WTC11 (cell line): ENCODE measurements around the gene RAB22A.

Source experiments
- AFF4 ChIP-seq: sonication (generic); formaldehyde crosslinking; IDR thresholded peaks from 2 replicates; pipeline ENCODE4 v1.8.1; 2023; ENCODE audit warnings: mild to moderate bottlenecking, missing genetic modification reagents, borderline replicate concordance
- CBFB ChIP-seq: sonication (generic); formaldehyde crosslinking; IDR thresholded peaks from 2 replicates; pipeline ENCODE4 v1.8.1; 2022; ENCODE audit warnings: mild to moderate bottlenecking, low read depth, missing genetic modification reagents
- CTCF ChIP-seq: fragments of 200-600 bp; IDR thresholded peaks from 2 replicates; pipeline ENCODE4 v1.8.0; 2022; ENCODE audit warnings: antibody characterized with exemption
- FOXP1 ChIP-seq: sonication (generic); formaldehyde crosslinking; IDR thresholded peaks from 2 replicates; pipeline ENCODE4 v1.8.0; 2022; ENCODE audit warnings: missing genetic modification reagents, mild to moderate bottlenecking, moderate library complexity, borderline replicate concordance
- HMGA2 ChIP-seq: fragments of 250-450 bp; sonication (Bioruptor Pico); IDR thresholded peaks from 2 replicates; pipeline ENCODE4 v1.4.0; 2021; ENCODE audit warnings: mild to moderate bottlenecking, moderate library complexity
- IRF2 ChIP-seq: sonication (generic); formaldehyde crosslinking; IDR thresholded peaks from 2 replicates; pipeline ENCODE4 v1.8.0; 2022; ENCODE audit warnings: low read depth, missing genetic modification reagents, borderline replicate concordance
- MXD4 ChIP-seq: fragments of 250-450 bp; sonication (Bioruptor Pico); IDR thresholded peaks from 2 replicates; pipeline ENCODE4 v1.8.0; 2021; ENCODE audit warnings: mild to moderate bottlenecking, moderate library complexity, borderline replicate concordance
- NR2C2 ChIP-seq: sonication (generic); formaldehyde crosslinking; IDR thresholded peaks from 2 replicates; pipeline ENCODE4 v1.8.0; 2022; ENCODE audit warnings: mild to moderate bottlenecking, missing genetic modification reagents
- SP1 ChIP-seq: sonication (generic); formaldehyde crosslinking; conservative IDR thresholded peaks from 2 replicates; pipeline ENCODE4 v1.8.1; 2022; ENCODE audit warnings: missing genetic modification reagents
- ZNF423 ChIP-seq: fragments of 250-450 bp; sonication (Bioruptor Pico); IDR thresholded peaks from 2 replicates; pipeline ENCODE4 v2.1.2; 2022; ENCODE audit warnings: mild to moderate bottlenecking, moderate library complexity
- TF ChIP-seq, protein P1 (sequence below): sonication (generic); formaldehyde crosslinking; IDR thresholded peaks from 2 replicates; pipeline ENCODE4 v1.8.1; 2023; ENCODE audit warnings: mild to moderate bottlenecking, missing genetic modification reagents, moderate library complexity
- TF ChIP-seq, protein P2 (sequence below): sonication (generic); formaldehyde crosslinking; conservative IDR thresholded peaks from 2 replicates; pipeline ENCODE4 v1.8.1; 2022; ENCODE audit warnings: mild to moderate bottlenecking, missing genetic modification reagents

DNA sequence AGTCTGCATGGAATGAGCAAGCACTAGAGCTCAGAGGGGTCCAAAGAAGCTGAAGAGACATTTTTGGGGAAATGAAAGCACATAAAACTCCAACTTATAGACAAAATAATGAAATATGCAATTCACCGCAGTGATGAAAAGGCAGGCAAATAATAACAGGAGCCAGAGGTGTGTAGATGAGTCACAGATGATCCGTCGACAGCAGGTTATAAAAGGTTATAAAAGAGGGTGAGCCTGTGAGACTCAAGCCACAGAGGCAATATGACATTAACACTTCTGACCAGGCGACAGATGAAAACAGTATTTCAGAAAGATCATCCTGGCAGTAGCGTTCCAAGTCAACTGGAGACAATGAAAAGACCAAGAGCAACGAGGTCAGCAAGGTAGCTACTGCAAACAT, 45.2 kb upstream of the RAB22A start:
- no peak for TF ChIP-seq CTCF
- no peak for TF ChIP-seq MXD4 (CRISPR knock-in tag)
- no peak for TF ChIP-seq AFF4
- TF ChIP-seq, protein P1, sequence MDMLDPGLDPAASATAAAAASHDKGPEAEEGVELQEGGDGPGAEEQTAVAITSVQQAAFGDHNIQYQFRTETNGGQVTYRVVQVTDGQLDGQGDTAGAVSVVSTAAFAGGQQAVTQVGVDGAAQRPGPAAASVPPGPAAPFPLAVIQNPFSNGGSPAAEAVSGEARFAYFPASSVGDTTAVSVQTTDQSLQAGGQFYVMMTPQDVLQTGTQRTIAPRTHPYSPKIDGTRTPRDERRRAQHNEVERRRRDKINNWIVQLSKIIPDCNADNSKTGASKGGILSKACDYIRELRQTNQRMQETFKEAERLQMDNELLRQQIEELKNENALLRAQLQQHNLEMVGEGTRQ = no peak
- no peak for TF ChIP-seq NR2C2 (CRISPR knock-in tag)
- TF ChIP-seq IRF2 = no peak
- TF ChIP-seq ZNF423 = no peak
- TF ChIP-seq, protein P2, sequence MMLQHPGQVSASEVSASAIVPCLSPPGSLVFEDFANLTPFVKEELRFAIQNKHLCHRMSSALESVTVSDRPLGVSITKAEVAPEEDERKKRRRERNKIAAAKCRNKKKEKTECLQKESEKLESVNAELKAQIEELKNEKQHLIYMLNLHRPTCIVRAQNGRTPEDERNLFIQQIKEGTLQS (CRISPR knock-in tag) = no peak
- no peak for TF ChIP-seq FOXP1 (CRISPR knock-in tag)
- TF ChIP-seq HMGA2 (CRISPR knock-in tag) = no peak
- TF ChIP-seq CBFB (CRISPR knock-in tag) = no peak
- no peak for TF ChIP-seq SP1 (CRISPR knock-in tag)
